HepG2 (cell line): ENCODE measurements around the gene RP2. TPM values are rescaled to one million over a fixed set of nuclear protein-coding genes. Genes with fewer than 3 reads are reported as not detected.

Source experiments
- ATAC-seq: fragments of 200-7000 bp; cut with Tn5 transposase; 3 replicates; pipeline ENCODE4 v1.9.1; 2020; ENCODE audit warnings: mild to moderate bottlenecking, moderate library complexity
- BruUV-seq: library from RNA; stranded (reverse); fragments of 400-500 nt; replicated peaks from 2 replicates; lab custom pipeline; 2021; lab: Mats Ljungman, UMichigan
- CTCF ChIA-PET: fragments of 300-600 bp; formaldehyde crosslinking; extraction: SDS; loops from one replicate; lab custom pipeline; 2021; ENCODE audit warnings: low total read pairs, inconsistent platforms, low intra/inter-chr PET ratio; lab: Yijun Ruan, JAX
- POLR2A ChIA-PET: fragments of 350-600 bp; sonication (Branson Sonifier 250); formaldehyde crosslinking; loops from one replicate; lab custom pipeline; 2020; ENCODE audit warnings: antibody characterized with exemption, inconsistent platforms; lab: Yijun Ruan, JAX
- DNase-seq: peaks from one replicate; pipeline ENCODE4 v3.0.0-alpha.2; 2015; ENCODE audit warnings: low spot score
- FAIRE-seq: peaks from 3 replicates; lab custom pipeline; 2011; peaks lifted over from hg19 to GRCh38; lab: Jason Lieb, UNC
- H2AFZ ChIP-seq: one replicate; pipeline ENCODE4 v1.6.1; 2011; ENCODE audit warnings: low read length, inconsistent platforms
- H3K27ac ChIP-seq: fragments of 300-600 bp; 3 replicates; pipeline ENCODE4 v1.8.0; 2011; ENCODE audit warnings: mixed run types, mild to moderate bottlenecking, mixed read lengths, low read length, inconsistent platforms; ENCODE audit not compliant: insufficient read depth; ENCODE audit errors: extremely low read length
- H3K27me3 ChIP-seq, 2 experiments: fragments of 200-600 bp in 1 of 2; 2 replicates in 1 of 2; 3 replicates in 1 of 2; pipeline versions ENCODE4 v1.6.0 to v1.8.0; 2011; ENCODE audit warnings: low read length in 2 of 2, mild to moderate bottlenecking in 2 of 2, moderate library complexity in 2 of 2, inconsistent platforms in 1 of 2; ENCODE audit not compliant: insufficient read depth in 2 of 2, control insufficient read depth in 1 of 2
- H3K36me3 ChIP-seq, 2 experiments: fragments of 200-600 bp in 1 of 2; replicated peaks in 1 of 2; 2 replicates in 1 of 2; 3 replicates in 1 of 2; pipeline versions ENCODE4 v1.5.1 to v1.8.0; 2011; ENCODE audit warnings: low read length in 2 of 2, inconsistent platforms in 1 of 2; ENCODE audit not compliant: insufficient read depth in 2 of 2, control insufficient read depth in 1 of 2
- H3K4me1 ChIP-seq: 2 replicates; pipeline ENCODE4 v1.5.1; 2012; ENCODE audit warnings: low read length, inconsistent platforms; ENCODE audit not compliant: insufficient read depth
- H3K4me2 ChIP-seq: 2 replicates; pipeline ENCODE4 v1.6.0; 2011; ENCODE audit warnings: low read depth, low read length, inconsistent platforms
- H3K4me3 ChIP-seq, 3 experiments: fragments of 200-600 bp in 1 of 3; sonication (generic), shearing (Covaris generic) in 1 of 3; replicated peaks in 1 of 3; 2 replicates each; pipeline ENCODE4 v1.5.1; 2011 to 2016; ENCODE audit warnings: low read length in 3 of 3, inconsistent platforms in 2 of 3, low read depth in 2 of 3, mild to moderate bottlenecking in 2 of 3, control low read depth in 1 of 3, mixed read lengths in 1 of 3; ENCODE audit not compliant: insufficient read depth in 1 of 3
- H3K79me2 ChIP-seq: one replicate; pipeline ENCODE4 v1.6.1; 2011; ENCODE audit warnings: low read length, inconsistent platforms; ENCODE audit not compliant: insufficient read depth
- H3K9ac ChIP-seq: 2 replicates; pipeline ENCODE4 v1.6.0; 2011; ENCODE audit warnings: mild to moderate bottlenecking, low read depth, low read length, inconsistent platforms; ENCODE audit not compliant: insufficient read depth
- H3K9me3 ChIP-seq: 2 replicates; pipeline ENCODE4 v1.5.1; 2012; ENCODE audit warnings: mild to moderate bottlenecking, low read length
- H4K20me1 ChIP-seq: 2 replicates; pipeline ENCODE4 v1.6.0; 2011; ENCODE audit warnings: inconsistent platforms, mild to moderate bottlenecking, low read length, moderate library complexity; ENCODE audit not compliant: insufficient read depth
- CEBPG ChIP-seq: IDR thresholded peaks from 2 replicates; pipeline ENCODE4 v1.6.1; 2016
- ETV6 ChIP-seq: sonication (generic); formaldehyde crosslinking; conservative IDR thresholded peaks from 2 replicates; pipeline ENCODE4 v1.4.0; 2020; ENCODE audit warnings: missing genetic modification reagents
- MED1 ChIP-seq: sonication (generic); formaldehyde crosslinking; IDR thresholded peaks from 2 replicates; pipeline ENCODE4 v1.4.0; 2020; ENCODE audit warnings: missing genetic modification reagents
- PHF8 ChIP-seq: sonication (generic); formaldehyde crosslinking; IDR thresholded peaks from 2 replicates; pipeline ENCODE4 v1.5.0; 2020; ENCODE audit warnings: missing genetic modification reagents
- SRSF1 ChIP-seq: fragments of 200-400 bp; formaldehyde crosslinking; optimal IDR thresholded peaks from 2 replicates; pipeline ENCODE3; 2017; ENCODE audit warnings: mild to moderate bottlenecking, low read depth, low read length, moderate library complexity
- ZFP36 ChIP-seq: fragments of 150-350 bp; IDR thresholded peaks from 2 replicates; pipeline ENCODE4 v1.6.1; 2018; ENCODE audit warnings: borderline replicate concordance, low read length, low read depth; ENCODE audit not compliant: partially characterized antibody
- ZIK1 ChIP-seq: sonication (generic); formaldehyde crosslinking; IDR thresholded peaks from 2 replicates; pipeline ENCODE4 v1.5.0; 2020; ENCODE audit warnings: mild to moderate bottlenecking, low read depth, missing genetic modification reagents, borderline replicate concordance
- ZNF572 ChIP-seq: sonication (generic); formaldehyde crosslinking; IDR thresholded peaks from 2 replicates; pipeline ENCODE4 v1.5.1; 2020; ENCODE audit warnings: mild to moderate bottlenecking, missing genetic modification reagents
- WGBS: methylation state at CpG from one replicate; pipeline ENCODE4 v1.1.6; 2017; ENCODE audit warnings: low lambda C conversion rate; 5-methylcytosine and 5-hydroxymethylcytosine counted together
- in situ Hi-C: cut with HindIII; loops from 2 replicates; pipeline ENCODE4 v1.10.0; 2017; ENCODE audit warnings: low pct_unique_long_range_greater_than_20kb; ENCODE audit not compliant: extremely low pct_ligation_motif_present
- intact Hi-C: fragments of 100-400 bp; cut with micrococcal nuclease; formaldehyde crosslinking; loops from one replicate; pipeline ENCODE4 v1.10.0; 2022; ENCODE audit not compliant: unreplicated experiment
- polyA plus RNA-seq, 8 experiments: library from polyadenylated mRNA; depleted of rRNA in 3 of 8; stranded (reverse) in 7 of 8; unstranded in 1 of 8; fragments of >200 nt; fragmentation: Illumina TruSeq in 4 of 8; extraction: Trizol in 4 of 8; gene quantifications; 2 replicates each; pipeline versions ENCODE4 v1.2.1 to v1.2.3, GENCODE V29; 2011 to 2016; ENCODE audit warnings: low read depth in 4 of 8, missing spikeins in 1 of 8, mixed read lengths in 1 of 8; ENCODE audit not compliant: insufficient read depth in 1 of 8
- total RNA-seq, 5 experiments: library from RNA; depleted of rRNA; stranded (reverse); fragments of >200 nt; fragmentation: Illumina TruSeq; extraction: Trizol; gene quantifications; 2 replicates each; pipeline ENCODE4 v1.2.3, GENCODE V29; 2016; ENCODE audit warnings: low read depth in 1 of 5
- TF ChIP-seq, protein P1 (sequence below): sonication (generic); formaldehyde crosslinking; IDR thresholded peaks from 2 replicates; pipeline ENCODE4 v1.5.0; 2020; ENCODE audit warnings: missing genetic modification reagents
- TF ChIP-seq, protein P2 (sequence below): sonication (generic); formaldehyde crosslinking; IDR thresholded peaks from 2 replicates; pipeline ENCODE4 v1.4.0; 2020; ENCODE audit warnings: mild to moderate bottlenecking, missing genetic modification reagents
- TF ChIP-seq, protein P3 (sequence below): sonication (generic); formaldehyde crosslinking; IDR thresholded peaks from 2 replicates; pipeline ENCODE4 v1.4.0; 2020; ENCODE audit warnings: mild to moderate bottlenecking, missing genetic modification reagents

RP2 gene
- total and polyA plus RNA-seq, 2 of the 13 experiments (the other 11 are each of a cell fraction or from before 2014, with no cell fraction given), result 5.0 to 9.9 TPM

DNA sequence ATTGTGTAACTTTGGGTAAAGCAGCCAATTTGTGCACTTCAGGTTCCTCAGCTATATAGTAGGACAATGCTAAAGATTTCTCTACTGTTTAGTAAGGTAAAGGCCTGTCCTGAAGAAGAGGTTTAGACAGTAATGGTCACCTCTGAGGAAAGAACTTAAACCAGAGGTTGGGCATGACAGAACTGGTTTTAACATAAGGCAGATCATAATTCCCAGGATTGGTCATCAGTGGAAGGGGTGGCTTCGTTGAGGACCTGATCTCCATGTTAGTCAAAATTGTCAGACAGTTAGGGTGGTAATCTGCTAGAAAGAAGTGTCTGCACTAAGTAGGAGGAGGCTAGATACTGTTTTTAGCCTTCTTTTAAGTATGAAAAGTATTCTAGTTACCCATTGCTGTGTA is 4.1 kb downstream of the RP2 start:
- no peak for TF ChIP-seq ZFP36
- TF ChIP-seq, protein P1, sequence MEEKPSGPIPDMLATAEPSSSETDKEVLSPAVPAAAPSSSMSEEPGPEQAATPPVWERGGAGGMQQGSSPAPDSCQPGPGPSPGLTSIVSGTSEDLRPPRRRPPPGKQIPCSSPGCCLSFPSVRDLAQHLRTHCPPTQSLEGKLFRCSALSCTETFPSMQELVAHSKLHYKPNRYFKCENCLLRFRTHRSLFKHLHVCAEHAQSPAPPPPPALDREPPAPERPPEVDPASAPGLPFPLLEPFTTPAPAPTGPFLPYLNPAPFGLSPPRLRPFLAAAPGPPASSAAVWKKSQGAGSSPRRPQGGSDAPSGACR, result no peak
- TF ChIP-seq, protein P2, sequence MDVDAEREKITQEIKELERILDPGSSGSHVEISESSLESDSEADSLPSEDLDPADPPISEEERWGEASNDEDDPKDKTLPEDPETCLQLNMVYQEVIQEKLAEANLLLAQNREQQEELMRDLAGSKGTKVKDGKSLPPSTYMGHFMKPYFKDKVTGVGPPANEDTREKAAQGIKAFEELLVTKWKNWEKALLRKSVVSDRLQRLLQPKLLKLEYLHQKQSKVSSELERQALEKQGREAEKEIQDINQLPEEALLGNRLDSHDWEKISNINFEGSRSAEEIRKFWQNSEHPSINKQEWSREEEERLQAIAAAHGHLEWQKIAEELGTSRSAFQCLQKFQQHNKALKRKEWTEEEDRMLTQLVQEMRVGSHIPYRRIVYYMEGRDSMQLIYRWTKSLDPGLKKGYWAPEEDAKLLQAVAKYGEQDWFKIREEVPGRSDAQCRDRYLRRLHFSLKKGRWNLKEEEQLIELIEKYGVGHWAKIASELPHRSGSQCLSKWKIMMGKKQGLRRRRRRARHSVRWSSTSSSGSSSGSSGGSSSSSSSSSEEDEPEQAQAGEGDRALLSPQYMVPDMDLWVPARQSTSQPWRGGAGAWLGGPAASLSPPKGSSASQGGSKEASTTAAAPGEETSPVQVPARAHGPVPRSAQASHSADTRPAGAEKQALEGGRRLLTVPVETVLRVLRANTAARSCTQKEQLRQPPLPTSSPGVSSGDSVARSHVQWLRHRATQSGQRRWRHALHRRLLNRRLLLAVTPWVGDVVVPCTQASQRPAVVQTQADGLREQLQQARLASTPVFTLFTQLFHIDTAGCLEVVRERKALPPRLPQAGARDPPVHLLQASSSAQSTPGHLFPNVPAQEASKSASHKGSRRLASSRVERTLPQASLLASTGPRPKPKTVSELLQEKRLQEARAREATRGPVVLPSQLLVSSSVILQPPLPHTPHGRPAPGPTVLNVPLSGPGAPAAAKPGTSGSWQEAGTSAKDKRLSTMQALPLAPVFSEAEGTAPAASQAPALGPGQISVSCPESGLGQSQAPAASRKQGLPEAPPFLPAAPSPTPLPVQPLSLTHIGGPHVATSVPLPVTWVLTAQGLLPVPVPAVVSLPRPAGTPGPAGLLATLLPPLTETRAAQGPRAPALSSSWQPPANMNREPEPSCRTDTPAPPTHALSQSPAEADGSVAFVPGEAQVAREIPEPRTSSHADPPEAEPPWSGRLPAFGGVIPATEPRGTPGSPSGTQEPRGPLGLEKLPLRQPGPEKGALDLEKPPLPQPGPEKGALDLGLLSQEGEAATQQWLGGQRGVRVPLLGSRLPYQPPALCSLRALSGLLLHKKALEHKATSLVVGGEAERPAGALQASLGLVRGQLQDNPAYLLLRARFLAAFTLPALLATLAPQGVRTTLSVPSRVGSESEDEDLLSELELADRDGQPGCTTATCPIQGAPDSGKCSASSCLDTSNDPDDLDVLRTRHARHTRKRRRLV (CRISPR knock-in tag), result no peak
- TF ChIP-seq PHF8 (CRISPR knock-in tag), result no peak
- TF ChIP-seq ETV6 (CRISPR knock-in tag), result no peak
- TF ChIP-seq, protein P3, sequence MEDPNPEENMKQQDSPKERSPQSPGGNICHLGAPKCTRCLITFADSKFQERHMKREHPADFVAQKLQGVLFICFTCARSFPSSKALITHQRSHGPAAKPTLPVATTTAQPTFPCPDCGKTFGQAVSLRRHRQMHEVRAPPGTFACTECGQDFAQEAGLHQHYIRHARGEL, result no peak
- TF ChIP-seq ZNF572 (CRISPR knock-in tag), result no peak
- no peak for TF ChIP-seq SRSF1
- TF ChIP-seq ZIK1 (CRISPR knock-in tag), result no peak
- TF ChIP-seq MED1 (CRISPR knock-in tag), result no peak
- no peak for TF ChIP-seq CEBPG (CRISPR knock-in tag)
- H4K20me1 ChIP-seq, result no peaks in the 10 kb centered on the region
- H3K9me3 ChIP-seq, result no peaks in the 10 kb centered on the region
- H3K4me3 ChIP-seq, result no peak overlapping the region
- 86% methylated on average over 1 of the region's 1 CpG for WGBS
- ChIA-PET CTCF (no interaction called here), POLR2A (no interaction called here)
- BruUV-seq, result no TSS peak
- H3K27ac ChIP-seq, result no peak overlapping the region
- no peaks in the 10 kb centered on the region for H3K36me3 ChIP-seq
- no peak overlapping the region for H3K9ac ChIP-seq
- DNase-seq (no peak), ATAC-seq (no peak), FAIRE-seq (no peak)
- intact Hi-C loops (no loop called here), in situ Hi-C loops (no loop called here)
- H3K4me2 ChIP-seq, result no peak overlapping the region
- H3K27me3 ChIP-seq, result no peaks in the 10 kb centered on the region; a peak in 1 of 5 replicates
- no peak overlapping the region for H2AFZ ChIP-seq
- peaks cover 32% of the 10 kb centered on the region for H3K79me2 ChIP-seq
- H3K4me1 ChIP-seq, result peaks cover 15% of the 10 kb centered on the region
